HS-5 (cell line): Measurements from ENCODE around the gene DDX23.
"Not testable (repeated sequence)": the region's sequence is repeated elsewhere in the genome, so short reads cannot be mapped to it uniquely, and the experiment has no call there.

ENCODE experiments used
- DNase-seq: peaks from one replicate; pipeline ENCODE4 v3.0.0-alpha.2; 2012; ENCODE audit warnings: low read depth

The DDX23 gene

DNA sequence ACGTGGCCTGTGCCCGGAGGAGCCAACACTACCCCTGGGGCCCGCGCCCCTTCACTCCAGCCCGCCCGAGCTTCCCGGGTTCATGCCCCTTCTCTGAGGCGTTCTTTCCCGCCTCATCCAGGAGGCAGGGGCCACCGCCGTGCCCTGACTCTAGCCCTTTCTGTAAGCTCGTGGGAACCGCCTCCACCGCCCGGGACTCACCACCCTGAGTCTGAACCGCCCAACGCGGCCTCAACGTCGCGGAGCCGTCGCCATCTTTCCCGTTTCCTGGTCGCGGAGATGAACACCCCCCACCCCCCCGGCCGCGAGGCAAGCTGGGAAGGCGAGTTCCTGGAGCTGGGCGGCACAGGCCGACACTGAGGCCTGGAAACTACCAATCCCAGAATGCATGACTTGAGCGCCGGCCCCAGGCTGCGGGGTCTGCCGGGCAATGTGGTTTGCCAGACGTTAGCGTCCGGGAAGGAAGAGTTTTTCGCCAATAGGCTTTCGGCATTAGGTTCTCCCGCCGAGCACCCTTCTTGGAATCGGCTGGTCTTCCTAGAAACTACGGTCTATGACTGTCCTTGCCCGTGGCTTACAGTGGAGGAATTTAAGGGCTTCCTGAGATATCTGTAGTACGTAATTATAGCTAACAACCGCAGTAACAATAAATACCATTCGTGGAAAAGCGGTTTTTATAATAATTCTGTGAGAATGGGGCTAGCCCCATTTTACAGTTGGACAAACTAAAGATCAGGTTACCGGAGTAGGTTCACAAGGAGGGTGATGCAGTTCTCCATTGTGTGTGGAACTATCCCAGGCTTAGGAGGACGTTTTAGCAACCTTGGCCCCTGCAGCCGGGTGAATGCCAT lies at the start of gene DDX23:
TSS of gene DDX23 (minus strand) at position 281 of the 851 bp plus-strand sequence. CDS start 6,381 bp downstream, outside the sequence.
- DNase-seq = peak; percentile 87

DNA sequence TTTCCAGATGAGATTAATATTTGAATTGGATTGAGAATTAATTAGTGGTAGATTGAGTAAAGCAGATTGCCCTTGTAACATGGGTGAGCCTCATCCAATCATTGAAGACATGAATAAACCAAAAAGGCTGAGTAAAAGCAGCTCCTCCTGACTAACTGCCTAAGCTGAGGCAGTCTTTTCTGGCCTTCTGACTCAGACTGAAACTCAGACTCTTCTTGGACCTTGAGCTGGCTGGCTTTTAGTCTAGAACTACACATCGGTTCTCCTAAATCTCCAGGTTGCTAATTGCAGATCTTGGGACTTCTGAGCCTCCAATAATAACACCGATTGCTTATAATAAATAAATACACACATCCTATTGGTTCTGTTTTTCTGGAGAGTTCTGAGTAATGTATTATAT lies 49.3 kb upstream of the DDX23 start:
- no peak for DNase-seq

DNA sequence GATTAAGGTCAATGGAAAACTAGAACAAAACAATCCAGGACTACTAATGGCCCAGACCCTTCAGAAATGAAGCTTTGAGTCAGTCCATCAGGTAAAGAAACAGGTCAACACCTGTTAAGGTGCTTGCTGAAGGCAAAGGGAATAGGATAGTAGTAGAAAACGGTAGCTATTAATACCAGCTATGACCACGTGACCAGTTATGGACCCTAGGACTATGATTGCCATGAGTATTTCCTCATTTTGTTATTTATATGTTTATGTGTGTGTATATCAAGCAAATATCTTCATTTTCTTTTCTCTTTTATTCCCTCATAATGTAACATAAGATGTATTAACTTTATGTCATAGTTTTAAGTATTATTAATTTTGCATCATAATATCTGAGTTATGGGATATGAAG lies 47.7 kb upstream of the DDX23 start:
- DNase-seq = no peak

DNA sequence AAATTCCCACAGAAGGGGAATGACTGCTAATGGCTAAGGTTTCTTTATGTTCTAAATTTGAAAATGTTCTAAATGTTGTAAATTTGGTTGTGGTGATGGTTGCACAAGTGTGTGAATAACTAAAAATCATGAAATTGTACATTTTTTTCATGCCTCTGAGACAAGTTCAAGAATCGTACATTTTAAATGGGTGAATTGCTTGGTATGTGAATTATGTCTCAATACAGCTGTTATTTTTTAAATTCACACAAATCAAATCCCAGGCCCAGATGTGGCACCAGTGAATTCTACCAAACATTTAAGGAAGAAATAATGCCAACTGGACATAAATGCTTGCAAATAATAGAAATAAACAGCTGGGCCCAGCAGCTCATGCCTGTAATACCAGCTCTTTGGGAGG lies 42.3 kb upstream of the DDX23 start:
- no peak for DNase-seq

DNA sequence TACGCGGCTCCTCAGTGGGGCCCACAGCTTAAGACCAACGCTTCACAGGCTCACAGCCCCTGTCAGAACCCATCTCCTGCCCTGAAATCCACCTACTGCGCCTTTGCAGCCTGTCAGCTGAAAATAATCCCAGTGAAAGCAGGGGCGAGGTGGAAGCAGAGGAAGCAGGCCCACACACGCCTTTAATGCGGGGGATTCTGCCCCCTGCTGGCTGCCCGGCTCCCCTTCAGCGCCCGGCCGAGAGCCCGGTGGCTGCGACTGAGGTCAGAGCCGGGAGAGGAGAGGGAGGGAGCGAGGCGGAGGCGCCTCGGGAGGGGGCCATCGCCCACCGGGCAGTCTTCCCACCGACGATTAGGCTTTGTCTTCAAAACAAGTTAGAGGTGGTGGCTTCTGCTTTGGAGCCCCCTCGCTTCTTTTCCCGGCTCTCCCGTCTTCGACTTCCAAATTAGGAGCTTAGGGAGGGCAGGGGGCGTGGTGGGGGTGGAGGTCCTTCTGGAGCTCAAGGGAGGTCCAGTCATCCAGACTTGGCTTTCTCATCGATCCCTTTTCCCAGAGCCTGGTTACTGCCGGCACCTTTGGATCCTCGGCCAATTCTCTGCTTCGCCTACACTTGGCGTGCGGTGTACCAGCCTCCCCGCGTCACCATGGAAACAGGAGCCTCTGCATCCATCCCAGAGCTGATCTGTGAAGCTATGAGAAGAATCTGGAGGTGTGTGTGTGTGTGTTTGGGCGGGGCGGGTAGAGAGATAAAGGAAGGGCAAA lies 38.9 kb upstream of the DDX23 start:
- no peak for DNase-seq

DNA sequence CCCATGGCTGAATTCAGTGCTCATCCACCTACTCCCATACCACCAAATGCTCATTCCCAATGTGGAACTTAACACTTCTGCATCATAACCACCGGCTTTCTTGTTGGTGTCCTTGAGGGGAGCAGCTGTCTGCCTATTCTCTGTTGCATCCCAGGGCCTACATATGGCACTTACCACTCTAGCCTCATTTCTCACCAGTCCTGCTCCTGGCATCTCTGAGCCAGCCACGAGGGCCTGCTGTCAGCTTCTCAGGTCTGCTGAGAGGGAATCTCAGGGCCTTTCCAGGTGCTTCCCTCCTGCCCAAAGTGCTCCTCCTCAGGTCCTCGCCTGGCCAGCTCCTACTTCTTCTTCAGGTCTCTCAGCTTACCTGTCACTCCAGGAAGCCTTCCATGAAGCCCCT lies 37.7 kb upstream of the DDX23 start:
- DNase-seq = no peak

DNA sequence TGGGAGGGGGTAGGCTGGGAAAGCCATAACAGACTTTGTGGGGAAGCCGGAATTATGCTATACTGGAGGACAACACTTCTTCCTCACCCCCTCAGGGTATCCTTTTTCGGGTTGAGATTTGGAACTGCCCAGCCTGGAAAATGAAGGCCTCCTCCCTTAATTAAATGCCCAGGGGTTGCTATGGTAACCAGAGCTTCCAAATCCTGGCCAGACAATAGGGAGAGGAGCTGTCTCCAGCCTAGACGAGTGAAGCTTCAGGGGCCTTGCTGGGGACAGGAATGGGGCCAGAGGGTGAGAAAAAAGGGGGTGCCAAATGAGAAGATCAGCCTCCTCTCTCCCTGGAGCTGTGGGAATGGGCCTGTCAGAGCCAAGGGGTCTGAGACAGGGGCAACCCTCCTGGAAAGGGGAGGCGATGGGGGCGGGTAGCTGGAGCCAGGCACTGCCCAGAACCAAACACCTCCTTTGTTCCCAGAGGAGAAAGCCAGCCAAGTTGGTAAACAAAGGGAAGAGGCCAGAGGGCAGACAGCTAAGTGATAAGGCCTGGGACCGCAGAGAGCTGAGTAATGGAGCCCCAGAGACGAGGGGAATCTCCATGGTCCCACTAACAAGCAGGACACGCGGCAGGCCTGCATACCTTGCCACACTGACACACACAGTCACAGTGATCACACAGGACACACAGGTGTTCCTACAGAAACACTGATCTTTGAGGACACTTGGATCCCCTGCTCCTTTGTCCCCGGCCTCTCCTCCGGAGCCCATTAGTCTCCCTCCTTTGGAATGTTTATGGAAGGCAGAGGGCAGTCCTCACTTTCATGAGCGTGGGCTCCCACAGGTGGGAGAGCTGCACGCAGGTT lies 31.6 kb upstream of the DDX23 start:
- no peak for DNase-seq

DNA sequence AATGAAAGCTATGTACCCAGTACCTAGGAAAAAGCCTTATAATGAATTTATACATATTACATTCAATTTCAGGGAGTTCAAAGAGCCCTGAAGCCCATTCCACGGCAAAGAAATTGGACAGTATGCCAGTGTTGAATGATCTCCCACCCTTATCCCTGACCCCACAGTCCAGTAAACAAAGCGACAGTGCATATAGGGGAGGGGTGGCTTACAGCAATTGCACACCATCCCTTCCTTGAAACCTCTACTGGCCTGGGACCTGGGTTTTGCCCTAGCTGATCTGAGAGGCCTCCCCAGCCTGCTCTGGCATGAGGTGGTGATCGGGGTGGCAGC lies 31.0 kb upstream of the DDX23 start:
- no peak for DNase-seq

DNA sequence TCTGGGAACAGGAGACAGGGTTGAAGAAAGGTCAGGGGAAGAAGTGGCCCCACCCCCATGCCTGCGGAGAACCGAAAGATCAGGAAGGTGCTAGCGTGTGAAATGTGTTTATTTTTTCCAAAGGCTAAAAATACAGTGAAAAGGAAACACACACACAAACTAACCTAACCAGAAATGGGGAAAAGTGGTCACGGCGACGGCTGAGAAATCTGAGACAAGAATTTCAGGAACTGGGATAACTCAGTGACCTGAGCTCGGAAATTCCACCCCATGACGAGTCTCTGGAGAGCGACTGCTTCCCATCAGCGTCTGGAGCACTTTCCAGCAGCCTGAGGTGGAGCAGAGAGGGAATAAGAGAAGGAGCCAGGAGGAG lies 30.3 kb upstream of the DDX23 start:
- DNase-seq = no peak

DNA sequence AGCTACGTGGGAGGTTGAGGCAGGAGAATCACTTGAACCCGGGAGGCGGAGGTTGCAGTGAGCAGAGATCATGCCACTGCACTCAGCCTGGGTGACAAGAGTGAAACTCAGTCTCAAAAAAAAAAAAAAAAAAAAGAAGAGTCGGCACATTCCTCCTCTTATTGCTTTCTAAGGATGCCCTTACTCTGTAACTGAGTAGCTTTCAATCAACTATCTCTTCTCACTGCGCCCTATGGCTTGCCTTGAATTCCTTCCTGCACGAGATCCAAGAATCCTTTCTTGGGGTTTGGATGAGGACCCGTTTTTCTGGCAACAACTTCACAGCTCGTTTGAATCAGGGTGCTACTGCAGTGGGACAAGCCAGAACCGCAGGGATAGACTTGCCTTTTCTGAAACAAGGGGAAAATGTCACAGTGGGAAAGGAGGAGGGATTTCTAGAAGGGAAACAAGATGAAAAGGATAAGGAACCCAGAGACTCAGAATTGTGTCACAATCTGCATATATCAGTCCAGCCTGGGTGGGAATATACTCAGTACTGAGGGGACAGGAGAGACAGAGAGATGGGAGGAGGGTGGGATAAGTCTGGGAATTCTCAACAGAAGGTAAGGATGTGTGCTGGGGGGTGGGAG lies 29.8 kb upstream of the DDX23 start:
- DNase-seq = no peak

DNA sequence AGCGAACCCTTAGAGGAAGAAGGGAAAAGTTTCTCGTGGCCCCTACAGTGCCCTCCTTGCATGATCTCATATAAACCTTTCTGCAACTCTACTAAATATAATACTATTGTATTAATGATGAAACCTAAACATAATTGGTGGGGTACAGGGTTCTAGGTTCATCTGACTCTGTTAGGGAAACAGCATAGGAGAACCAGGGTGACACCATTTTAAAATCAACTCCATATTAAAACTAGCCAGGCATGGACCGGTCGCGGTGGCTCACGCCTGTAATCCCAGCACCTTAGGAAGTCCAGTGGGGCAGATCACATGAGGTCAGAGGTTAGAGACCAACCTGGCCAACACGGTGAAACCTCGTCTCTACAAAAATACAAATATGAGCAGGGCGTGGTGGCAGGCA lies 28.7 kb upstream of the DDX23 start:
- no peak for DNase-seq

DNA sequence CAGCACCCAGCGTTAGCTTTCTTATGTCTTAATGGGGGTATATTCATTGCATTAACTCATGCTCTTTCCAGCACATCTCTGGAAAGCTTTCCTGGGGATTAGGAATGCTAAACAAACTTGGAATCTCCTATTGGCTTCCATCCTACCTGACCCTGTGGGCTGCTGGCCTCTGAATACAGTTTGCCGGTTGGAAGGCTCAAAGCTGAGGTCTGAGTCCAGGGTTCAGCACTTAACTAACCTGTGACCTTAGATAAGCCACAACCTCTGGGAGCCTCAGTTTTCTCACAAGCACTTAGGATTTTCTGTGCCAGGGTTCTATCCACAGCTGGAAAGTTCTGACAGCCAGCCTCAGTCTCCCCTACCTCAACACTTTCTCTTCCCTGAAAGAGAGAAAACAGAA lies 26.6 kb upstream of the DDX23 start:
- no peak for DNase-seq

DNA sequence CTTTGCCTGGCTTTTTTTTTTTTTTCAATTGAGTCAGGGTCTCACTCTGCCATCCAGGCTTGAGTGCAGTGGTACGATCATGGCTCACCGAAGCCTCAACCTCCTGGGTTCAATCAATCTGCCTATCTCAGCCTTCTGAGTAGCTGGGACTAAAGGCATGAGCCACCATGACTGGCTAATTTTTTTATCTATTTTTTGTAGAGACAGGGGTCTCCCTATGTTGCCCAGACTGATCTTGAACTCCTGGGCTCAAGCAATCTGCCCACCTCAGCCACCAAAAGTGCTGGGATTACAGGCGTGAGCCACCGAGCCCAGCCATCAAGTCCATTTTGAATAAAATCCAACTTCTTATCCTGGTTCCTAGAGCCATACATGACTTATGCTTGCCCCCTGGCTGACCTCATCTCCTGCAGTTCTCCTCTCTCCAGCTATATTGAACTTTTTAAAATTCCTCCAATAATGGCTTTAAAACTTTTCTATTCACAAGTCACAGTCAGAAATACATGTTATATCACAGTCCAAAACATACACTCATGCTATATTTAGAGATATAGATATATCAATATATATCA lies 24.1 kb upstream of the DDX23 start:
- no peak for DNase-seq

DNA sequence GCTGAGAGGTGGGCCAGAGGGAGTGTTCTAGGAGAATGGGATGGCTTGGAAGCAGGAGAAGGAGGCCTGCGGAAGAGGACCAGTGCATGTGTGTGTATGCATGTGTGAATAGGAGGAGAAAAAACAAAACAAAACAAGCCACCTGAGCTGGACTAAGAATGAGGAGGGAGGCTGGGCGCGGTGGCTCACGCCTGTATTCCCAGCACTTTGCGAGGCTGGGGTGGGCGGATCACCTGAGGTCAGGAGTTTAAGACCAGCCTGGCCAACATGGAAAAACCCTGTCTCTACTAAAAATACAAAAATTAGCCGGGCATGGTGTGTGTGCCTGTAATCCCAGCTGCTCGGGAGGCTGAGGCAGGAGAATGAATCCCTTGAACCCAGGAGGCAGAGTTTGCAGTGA lies 21.6 kb upstream of the DDX23 start:
- DNase-seq = not testable (repeated sequence)

DNA sequence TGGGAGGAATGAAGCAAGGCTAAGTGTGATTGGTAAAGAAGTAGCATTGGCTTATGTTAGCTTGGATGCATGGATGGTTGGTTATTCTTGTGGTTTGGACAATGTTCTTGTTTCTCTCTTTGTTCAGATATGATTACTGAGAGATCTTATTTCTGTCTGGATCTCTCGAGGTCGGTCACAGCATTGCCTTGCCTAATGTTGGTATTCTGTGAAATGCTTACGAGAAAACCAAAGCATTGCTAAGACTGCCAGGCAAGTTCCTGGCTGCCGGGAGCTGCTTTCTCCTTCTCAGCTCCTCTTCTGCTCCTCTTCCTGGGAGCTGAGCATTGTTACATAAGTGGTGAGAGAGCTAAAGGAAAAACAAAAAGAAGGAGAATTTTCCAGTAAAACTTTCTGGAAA lies 21.1 kb upstream of the DDX23 start:
- DNase-seq = no peak

DNA sequence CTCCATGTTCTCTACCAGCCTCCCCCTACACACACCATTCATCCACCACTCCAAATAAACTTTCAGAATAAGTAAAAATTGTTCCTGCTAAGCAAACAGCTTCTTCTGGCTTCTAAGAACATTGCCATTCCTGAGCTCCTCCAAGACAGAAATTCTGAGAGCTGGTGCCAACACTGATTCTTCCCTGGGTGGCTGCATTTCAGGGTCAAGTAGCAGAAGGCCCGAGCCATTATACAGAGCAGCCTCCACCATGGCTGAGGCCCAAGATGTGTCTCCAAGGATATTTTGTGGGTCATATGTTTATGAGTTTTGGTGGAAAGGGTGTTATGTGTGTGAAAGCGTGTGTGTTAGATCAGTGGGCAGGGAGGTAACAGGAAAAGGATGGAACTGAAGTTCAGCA lies 17.2 kb upstream of the DDX23 start:
- DNase-seq = no peak

DNA sequence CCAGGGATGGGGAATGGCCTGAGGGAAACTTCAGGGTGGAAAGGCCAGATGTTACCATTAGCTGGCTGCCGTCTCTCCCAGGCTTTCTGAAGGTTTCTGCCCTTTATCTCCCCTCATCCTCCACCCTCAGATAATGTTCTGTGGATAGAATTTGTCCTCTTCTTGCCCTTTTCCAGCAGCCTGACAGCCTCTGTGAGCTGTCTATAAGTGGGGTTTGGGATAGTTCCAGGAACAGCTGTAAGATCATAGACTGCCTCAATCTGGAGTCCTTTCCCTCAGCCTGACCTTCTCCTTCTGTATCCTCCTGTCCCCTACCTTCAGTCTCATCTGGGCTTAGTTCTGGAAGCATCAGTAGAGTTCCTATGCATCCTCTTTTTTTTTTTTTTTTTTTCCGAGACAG lies 16.5 kb upstream of the DDX23 start:
- no peak for DNase-seq

DNA sequence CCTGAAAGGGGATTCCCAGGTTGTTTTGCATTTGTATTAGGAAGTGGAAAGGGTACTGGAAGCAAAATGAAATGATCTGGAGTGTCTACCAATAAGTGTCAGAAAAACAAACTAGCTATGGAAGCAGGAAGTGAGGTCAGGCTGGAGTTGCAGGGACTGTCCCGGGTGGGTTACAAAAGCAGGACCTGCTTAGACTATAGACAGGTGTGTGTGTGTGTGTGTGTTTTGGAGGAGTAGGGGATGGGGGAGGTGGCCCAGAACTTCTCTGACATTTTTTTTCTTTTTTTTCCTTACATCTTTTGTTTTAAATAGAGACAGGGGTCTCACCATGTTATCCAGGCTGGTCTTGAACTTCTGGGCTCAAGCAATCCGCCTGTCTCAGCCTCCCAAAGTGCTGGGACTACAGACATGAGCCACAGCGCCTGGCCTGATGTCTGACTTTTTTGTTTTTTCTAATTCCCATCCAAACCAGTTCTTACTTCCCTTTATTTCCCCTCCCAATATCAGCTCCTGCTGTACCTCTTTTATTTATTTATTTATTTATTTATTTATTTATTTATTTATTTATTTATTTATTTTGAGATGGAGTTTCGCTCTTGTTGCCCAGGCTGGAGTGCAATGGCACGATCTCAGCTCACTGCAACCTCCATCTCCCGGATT lies 14.2 kb upstream of the DDX23 start:
- no peak for DNase-seq

DNA sequence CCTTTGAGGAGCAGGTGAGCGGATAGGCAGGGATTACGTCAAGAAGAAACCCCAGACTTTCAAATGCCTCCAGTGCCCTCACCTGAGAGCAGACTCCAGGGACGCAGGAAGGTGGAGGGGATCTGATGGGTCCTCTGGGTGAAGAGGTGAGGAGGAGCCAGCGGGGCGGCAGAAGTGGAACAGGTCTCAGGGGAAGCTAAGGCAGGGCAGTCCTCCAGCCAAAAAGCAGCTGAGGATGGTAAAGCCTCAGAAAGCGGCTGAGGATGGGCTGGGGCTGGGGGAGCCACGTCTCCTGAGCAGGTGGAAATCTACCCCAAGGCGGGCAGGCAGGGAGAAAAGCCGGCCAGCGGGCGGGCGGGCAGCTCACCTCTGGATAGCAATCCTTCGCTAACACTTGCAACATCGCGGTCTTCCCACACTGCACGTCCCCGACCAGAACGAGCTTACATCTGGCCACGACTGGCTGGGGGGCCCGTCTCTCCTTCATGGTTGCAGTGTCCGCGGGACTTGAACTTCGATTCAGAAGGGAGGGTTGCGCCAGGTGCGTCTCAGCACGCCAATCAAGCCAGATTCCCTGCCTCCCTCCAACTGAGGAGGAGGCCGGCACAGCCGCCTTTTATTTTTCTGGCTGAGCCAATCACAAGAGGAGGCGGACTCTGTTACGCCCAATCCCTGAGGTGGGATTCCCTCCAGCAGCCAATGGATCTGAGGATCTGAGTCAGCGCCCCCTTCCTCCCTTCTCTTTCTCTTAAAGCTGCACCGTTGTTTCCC lies 13.5 kb upstream of the DDX23 start, which contains the start of gene RND1:
TSS of gene RND1 (minus strand) at position 590 of the 771 bp plus-strand sequence. CDS start at position 487, 103 bp downstream.
- DNase-seq = peak; percentile 77

DNA sequence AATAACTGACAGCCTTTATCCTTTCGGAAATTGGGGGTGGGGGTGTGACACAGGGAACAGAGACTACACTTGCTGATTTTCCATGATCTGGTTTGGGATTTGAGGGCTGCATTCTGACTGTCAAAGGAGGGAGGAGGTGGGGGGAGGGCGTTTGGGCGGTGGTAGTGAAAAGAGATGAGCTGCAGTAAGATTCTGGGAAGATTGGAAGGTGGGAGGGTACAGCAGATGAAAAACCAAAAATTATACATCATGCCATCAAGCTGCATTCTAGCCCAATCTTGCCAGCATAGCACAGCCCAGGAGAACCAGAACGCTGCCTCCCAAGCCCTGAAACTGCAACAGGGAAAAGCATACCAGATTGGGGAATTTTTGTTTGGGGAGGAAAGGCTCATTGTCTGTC lies 11.3 kb upstream of the DDX23 start:
- DNase-seq = no peak
